A549 (cell line): ENCODE results near the gene ANKRD27. TPM values are rescaled to one million over a fixed set of nuclear protein-coding genes. Genes with fewer than 3 reads are reported as not detected.

Experiments used
- ATAC-seq, 2 experiments: fragments of 200-7000 bp in 1 of 2; fragments of >200 bp in 1 of 2; cut with Nextera tagmentation in 1 of 2; cut with Tn5 transposase in 1 of 2; 3 replicates each; pipeline versions ENCODE4 v1.8.0 to v1.9.1; 2018 to 2020; ENCODE audit warnings: mild to moderate bottlenecking in 1 of 2, moderate library complexity in 1 of 2
- CTCF ChIA-PET: fragments of 300-600 bp; sonication (Branson Sonifier 250); formaldehyde crosslinking; extraction: SDS; loops from one replicate; lab custom pipeline; 2021; ENCODE audit warnings: antibody characterized with exemption, inconsistent platforms; lab: Yijun Ruan, JAX
- POLR2A ChIA-PET: fragments of 350-600 bp; formaldehyde crosslinking; extraction: SDS; loops from one replicate; lab custom pipeline; 2021; ENCODE audit warnings: antibody characterized with exemption, inconsistent platforms; lab: Yijun Ruan, JAX
- DNase-seq, 2 experiments: peaks; one replicate each; pipeline versions ENCODE4 v3.0.0 to v3.0.0-alpha.2; 2011 to 2016; ENCODE audit warnings: low read depth in 1 of 2, low spot score in 1 of 2
- FAIRE-seq: peaks from 2 replicates; lab custom pipeline; 2011; peaks lifted over from hg19 to GRCh38; lab: Jason Lieb, UNC
- H3K27ac ChIP-seq, 2 experiments: fragments of >200 bp; sonication (Bioruptor Twin); formaldehyde crosslinking; 3 replicates each; pipeline ENCODE4 v1.5.1; 2016 to 2017
- H3K4me1 ChIP-seq: fragments of >200 bp; sonication (Bioruptor Twin); formaldehyde crosslinking; 3 replicates; pipeline ENCODE4 v1.6.1; 2016
- H3K4me2 ChIP-seq: fragments of >200 bp; sonication (Bioruptor Twin); formaldehyde crosslinking; 3 replicates; pipeline ENCODE4 v1.6.1; 2016
- H3K4me3 ChIP-seq: fragments of >200 bp; sonication (Bioruptor Twin); formaldehyde crosslinking; 3 replicates; pipeline ENCODE4 v1.5.1; 2016
- H3K9me3 ChIP-seq: fragments of >200 bp; sonication (Bioruptor Twin); formaldehyde crosslinking; 3 replicates; pipeline ENCODE4 v1.6.1; 2016
- CBX8 ChIP-seq: fragments of 200-600 bp; sonication (generic); IDR thresholded peaks from 2 replicates; pipeline ENCODE4 v1.6.1; 2016
- CEBPB ChIP-seq, 2 experiments: fragments of >200 bp in 1 of 2; sonication (Bioruptor Twin) in 1 of 2; formaldehyde crosslinking in 1 of 2; IDR thresholded peaks; 2 replicates each; pipeline ENCODE4 v1.6.1; 2012 to 2016
- CHD2 ChIP-seq: fragments of 150-350 bp; IDR thresholded peaks from 2 replicates; pipeline ENCODE4 v1.6.1; 2014; ENCODE audit warnings: low read length; ENCODE audit not compliant: partially characterized antibody
- EHF ChIP-seq: fragments of 250-450 bp; sonication (Bioruptor Pico); IDR thresholded peaks from 2 replicates; pipeline ENCODE4 v1.5.0; 2020; ENCODE audit warnings: mild to moderate bottlenecking
- FOSB ChIP-seq: fragments of 250-450 bp; sonication (Bioruptor Pico); IDR thresholded peaks from 2 replicates; pipeline ENCODE4 v1.5.0; 2020; ENCODE audit warnings: mild to moderate bottlenecking, moderate library complexity
- HEYL ChIP-seq: fragments of 250-450 bp; sonication (Bioruptor Pico); IDR thresholded peaks from 2 replicates; pipeline ENCODE4 v1.8.0; 2021; ENCODE audit warnings: mild to moderate bottlenecking, moderate library complexity
- HOXB13 ChIP-seq: fragments of 250-450 bp; sonication (Bioruptor Pico); IDR thresholded peaks from 2 replicates; pipeline ENCODE4 v1.5.0; 2020; ENCODE audit warnings: low read depth, mild to moderate bottlenecking, moderate library complexity
- HOXB5 ChIP-seq: fragments of 250-450 bp; sonication (Bioruptor Pico); IDR thresholded peaks from 2 replicates; pipeline ENCODE4 v1.5.0; 2020; ENCODE audit warnings: mild to moderate bottlenecking, moderate library complexity
- JUN ChIP-seq, 2 experiments: fragments of >200 bp; sonication (Bioruptor Twin); formaldehyde crosslinking; IDR thresholded peaks; 2 replicates in 1 of 2; 3 replicates in 1 of 2; pipeline ENCODE4 v1.6.1; 2016 to 2017
- NPAS2 ChIP-seq: fragments of 250-450 bp; sonication (Bioruptor Pico); IDR thresholded peaks from 2 replicates; pipeline ENCODE4 v1.8.0; 2022; ENCODE audit warnings: mild to moderate bottlenecking, moderate library complexity, borderline replicate concordance
- NR3C1 ChIP-seq: fragments of >200 bp; sonication (Bioruptor Twin); formaldehyde crosslinking; IDR thresholded peaks from 3 replicates; pipeline ENCODE4 v1.6.1; 2017
- POLR2A ChIP-seq: IDR thresholded peaks from 2 replicates; pipeline ENCODE4 v1.6.1; 2012; ENCODE audit warnings: mild to moderate bottlenecking, low read length
- POLR2AphosphoS2 ChIP-seq: conservative IDR thresholded peaks from 2 replicates; pipeline ENCODE4 v1.6.1; 2012; ENCODE audit warnings: low read length, improper control_type of control experiment, inconsistent platforms
- RCOR1 ChIP-seq: fragments of 150-350 bp; IDR thresholded peaks from 2 replicates; pipeline ENCODE4 v1.6.1; 2014; ENCODE audit warnings: antibody characterized with exemption, low read length, low read depth
- RFX5 ChIP-seq: fragments of 450-650 bp; IDR thresholded peaks from 2 replicates; pipeline ENCODE4 v1.7.1; 2014; ENCODE audit warnings: antibody characterized with exemption, mild to moderate bottlenecking, moderate library complexity
- TFCP2L1 ChIP-seq: fragments of 250-450 bp; sonication (Bioruptor Pico); IDR thresholded peaks from 2 replicates; pipeline ENCODE4 v1.5.0; 2021; ENCODE audit warnings: mild to moderate bottlenecking
- ZFP36 ChIP-seq: fragments of 450-650 bp; IDR thresholded peaks from 2 replicates; pipeline ENCODE4 v1.6.1; 2014; ENCODE audit warnings: borderline replicate concordance; ENCODE audit not compliant: partially characterized antibody
- ZSCAN20 ChIP-seq: fragments of 250-450 bp; sonication (Bioruptor Pico); IDR thresholded peaks from 2 replicates; pipeline ENCODE4 v1.8.0; 2022; ENCODE audit warnings: mild to moderate bottlenecking, moderate library complexity
- WGBS: methylation state at CpG from one replicate; pipeline ENCODE4 v1.1.6; 2017; ENCODE audit errors: missing lambda C conversion rate; 5-methylcytosine and 5-hydroxymethylcytosine counted together
- polyA plus RNA-seq, 4 experiments: library from polyadenylated mRNA; depleted of rRNA in 3 of 4; stranded (reverse); fragments of >200 nt; fragmentation: RNase III in 1 of 4; extraction: RNeasy Plus Mini Kit Qiagen cat#74134 plus additional on column Dnase treatment in 1 of 4; gene quantifications; 2 replicates in 3 of 4; 3 replicates in 1 of 4; pipeline ENCODE4 v1.2.3, GENCODE V29; 2011 to 2017
- TF ChIP-seq, protein P1 (sequence below): fragments of >200 bp; sonication (Bioruptor Twin); formaldehyde crosslinking; IDR thresholded peaks from 3 replicates; pipeline ENCODE4 v1.6.1; 2016
- TF ChIP-seq, protein P2 (sequence below): IDR thresholded peaks from 2 replicates; pipeline ENCODE4 v1.6.1; 2012
- TF ChIP-seq, protein P3 (sequence below): fragments of 200-600 bp; sonication (generic); IDR thresholded peaks from 2 replicates; pipeline ENCODE4 v1.6.1; 2016; ENCODE audit warnings: antibody characterized with exemption, mild to moderate bottlenecking, moderate library complexity
- TF ChIP-seq, protein P4 (sequence below): IDR thresholded peaks from 2 replicates; pipeline ENCODE4 v1.6.1; 2012; ENCODE audit warnings: low read depth, borderline replicate concordance

ANKRD27 gene
- polyA plus RNA-seq, 2 of the 4 experiments (the other 2 are of a cell fraction) = 23.1 to 60.8 TPM

DNA sequence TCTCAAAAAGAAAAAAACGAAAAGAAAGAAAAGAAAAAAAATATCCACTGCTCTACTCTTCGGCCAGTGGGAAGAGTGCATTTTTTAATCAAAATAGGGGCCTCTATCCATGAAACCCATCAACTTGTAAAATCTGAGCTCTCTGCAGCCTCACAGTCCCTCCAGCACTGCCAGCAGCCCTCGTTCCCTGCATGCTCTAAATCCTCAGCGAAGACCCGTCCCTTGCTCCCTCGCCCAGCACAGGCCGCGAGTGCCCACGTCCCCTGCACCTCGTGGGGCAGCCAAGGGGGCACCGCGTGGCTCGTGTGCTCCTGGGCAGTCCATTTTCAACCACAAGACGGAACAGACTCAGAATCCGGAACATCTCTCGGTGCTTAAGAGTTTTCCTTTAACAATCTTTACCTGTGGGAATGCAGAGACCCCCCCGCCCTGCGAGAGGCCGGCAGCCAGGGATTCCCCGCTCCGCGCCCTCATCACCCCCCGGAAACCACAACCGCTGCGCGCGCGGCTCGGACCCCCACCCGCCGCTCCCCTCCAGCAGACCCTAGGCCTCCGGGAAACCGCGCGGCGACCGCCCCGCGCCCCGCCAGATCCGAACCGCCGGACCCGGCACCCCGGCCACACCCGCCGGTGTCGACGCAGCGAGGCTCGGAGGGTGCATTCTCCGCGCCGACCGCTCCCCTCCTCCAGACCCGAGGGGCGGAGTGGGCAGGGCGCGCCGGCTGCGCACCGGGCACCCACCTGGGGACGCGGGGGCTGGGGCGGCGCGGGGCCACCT, 638 bp downstream of the ANKRD27 start (continued):
- TF ChIP-seq RCOR1 (no peak), CHD2 (no peak), HOXB13 (CRISPR knock-in tag) (peak; percentile 10; the same call in 1 of the 2 replicates), POLR2A (no peak), HEYL (CRISPR knock-in tag) (no peak), POLR2AphosphoS2 (no peak), CBX8 (no peak), EHF (CRISPR knock-in tag) (no peak), FOSB (CRISPR knock-in tag) (no peak), ZSCAN20 (CRISPR knock-in tag) (no peak), ZFP36 (no peak), CEBPB (IDR thresholded peaks at IDR 0.05) (no peak)
- TF ChIP-seq, protein P1, sequence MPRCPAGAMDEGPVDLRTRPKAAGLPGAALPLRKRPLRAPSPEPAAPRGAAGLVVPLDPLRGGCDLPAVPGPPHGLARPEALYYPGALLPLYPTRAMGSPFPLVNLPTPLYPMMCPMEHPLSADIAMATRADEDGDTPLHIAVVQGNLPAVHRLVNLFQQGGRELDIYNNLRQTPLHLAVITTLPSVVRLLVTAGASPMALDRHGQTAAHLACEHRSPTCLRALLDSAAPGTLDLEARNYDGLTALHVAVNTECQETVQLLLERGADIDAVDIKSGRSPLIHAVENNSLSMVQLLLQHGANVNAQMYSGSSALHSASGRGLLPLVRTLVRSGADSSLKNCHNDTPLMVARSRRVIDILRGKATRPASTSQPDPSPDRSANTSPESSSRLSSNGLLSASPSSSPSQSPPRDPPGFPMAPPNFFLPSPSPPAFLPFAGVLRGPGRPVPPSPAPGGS = no peak
- TF ChIP-seq, protein P2, sequence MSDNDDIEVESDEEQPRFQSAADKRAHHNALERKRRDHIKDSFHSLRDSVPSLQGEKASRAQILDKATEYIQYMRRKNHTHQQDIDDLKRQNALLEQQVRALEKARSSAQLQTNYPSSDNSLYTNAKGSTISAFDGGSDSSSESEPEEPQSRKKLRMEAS = peak; percentile 73
- TF ChIP-seq, protein P3, sequence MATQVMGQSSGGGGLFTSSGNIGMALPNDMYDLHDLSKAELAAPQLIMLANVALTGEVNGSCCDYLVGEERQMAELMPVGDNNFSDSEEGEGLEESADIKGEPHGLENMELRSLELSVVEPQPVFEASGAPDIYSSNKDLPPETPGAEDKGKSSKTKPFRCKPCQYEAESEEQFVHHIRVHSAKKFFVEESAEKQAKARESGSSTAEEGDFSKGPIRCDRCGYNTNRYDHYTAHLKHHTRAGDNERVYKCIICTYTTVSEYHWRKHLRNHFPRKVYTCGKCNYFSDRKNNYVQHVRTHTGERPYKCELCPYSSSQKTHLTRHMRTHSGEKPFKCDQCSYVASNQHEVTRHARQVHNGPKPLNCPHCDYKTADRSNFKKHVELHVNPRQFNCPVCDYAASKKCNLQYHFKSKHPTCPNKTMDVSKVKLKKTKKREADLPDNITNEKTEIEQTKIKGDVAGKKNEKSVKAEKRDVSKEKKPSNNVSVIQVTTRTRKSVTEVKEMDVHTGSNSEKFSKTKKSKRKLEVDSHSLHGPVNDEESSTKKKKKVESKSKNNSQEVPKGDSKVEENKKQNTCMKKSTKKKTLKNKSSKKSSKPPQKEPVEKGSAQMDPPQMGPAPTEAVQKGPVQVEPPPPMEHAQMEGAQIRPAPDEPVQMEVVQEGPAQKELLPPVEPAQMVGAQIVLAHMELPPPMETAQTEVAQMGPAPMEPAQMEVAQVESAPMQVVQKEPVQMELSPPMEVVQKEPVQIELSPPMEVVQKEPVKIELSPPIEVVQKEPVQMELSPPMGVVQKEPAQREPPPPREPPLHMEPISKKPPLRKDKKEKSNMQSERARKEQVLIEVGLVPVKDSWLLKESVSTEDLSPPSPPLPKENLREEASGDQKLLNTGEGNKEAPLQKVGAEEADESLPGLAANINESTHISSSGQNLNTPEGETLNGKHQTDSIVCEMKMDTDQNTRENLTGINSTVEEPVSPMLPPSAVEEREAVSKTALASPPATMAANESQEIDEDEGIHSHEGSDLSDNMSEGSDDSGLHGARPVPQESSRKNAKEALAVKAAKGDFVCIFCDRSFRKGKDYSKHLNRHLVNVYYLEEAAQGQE = no peak

DNA sequence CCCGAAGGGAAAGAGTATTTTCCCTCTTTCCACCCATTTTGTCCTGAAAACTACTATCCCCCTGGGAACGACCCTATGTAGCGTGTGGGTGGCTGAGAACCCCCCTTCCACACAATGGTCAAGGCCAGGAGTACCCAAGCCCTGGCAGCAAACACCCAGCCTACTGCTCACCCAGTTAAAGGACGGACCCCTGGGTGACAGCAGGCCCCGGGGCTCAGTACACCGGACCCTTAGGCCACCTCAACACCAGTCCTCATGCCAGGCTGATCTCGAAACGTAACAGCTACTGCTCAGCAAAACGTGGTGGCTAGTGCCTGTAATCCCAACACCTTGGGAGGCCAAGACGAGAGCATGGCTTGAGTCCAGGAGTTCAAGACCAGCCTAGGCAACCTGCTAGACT, 1.4 kb downstream of the ANKRD27 start:
- POLR2A ChIA-PET = interaction anchor here (1.2 kb wide), 1 partner anchor 18 kb away, joined by 3 read pairs; the partner anchor contains the start of gene NUDT19
- Histone ChIP-seq H3K4me3 (no peak overlapping the region; the same call in 2 of the 3 replicates), H3K4me2 (peak overlapping the region; percentile 85), H3K4me1 (peaks cover 25% of the 10 kb centered on the region), H3K27ac (no peak overlapping the region), H3K9me3 (no peaks in the 10 kb centered on the region; the same call in 2 of the 3 replicates)
- DNase-seq (no peak), ATAC-seq (no peak), FAIRE-seq (no peak)
- CTCF ChIA-PET = interaction anchor here (0.7 to 1.4 kb wide), 6 partner anchors 13 to 445 kb away, joined by 3 to 5 read pairs (median 3); partner anchors contain the start of gene NUDT19
- 89% methylated on average over 10 of the region's 10 CpGs for WGBS
- TF ChIP-seq, protein P4, sequence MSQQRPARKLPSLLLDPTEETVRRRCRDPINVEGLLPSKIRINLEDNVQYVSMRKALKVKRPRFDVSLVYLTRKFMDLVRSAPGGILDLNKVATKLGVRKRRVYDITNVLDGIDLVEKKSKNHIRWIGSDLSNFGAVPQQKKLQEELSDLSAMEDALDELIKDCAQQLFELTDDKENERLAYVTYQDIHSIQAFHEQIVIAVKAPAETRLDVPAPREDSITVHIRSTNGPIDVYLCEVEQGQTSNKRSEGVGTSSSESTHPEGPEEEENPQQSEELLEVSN = no peak
- no peak for TF ChIP-seq RFX5
- no peak for TF ChIP-seq NPAS2 (CRISPR knock-in tag)
- TF ChIP-seq TFCP2L1 (CRISPR knock-in tag) = no peak
- TF ChIP-seq CEBPB (IDR thresholded peaks at IDR 0.05) = no peak
- no peak for TF ChIP-seq JUN (IDR thresholded peaks at IDR 0.05)
- TF ChIP-seq NR3C1 = no peak
- TF ChIP-seq HOXB5 (CRISPR knock-in tag) = no peak
